GM21723 (cell line): ENCODE results near the gene ARHGEF35.
"Not testable (repeated sequence)": the region's sequence is repeated elsewhere in the genome, so short reads cannot be mapped to it uniquely, and the experiment has no call there.

Experiments
- ATAC-seq: cut with Tn5 transposase; IDR thresholded peaks from one replicate; pipeline ENCODE4 v1.9.1; 2021; ENCODE audit warnings: mild to moderate bottlenecking, moderate library complexity; ENCODE audit not compliant: unreplicated experiment

The ARHGEF35 gene

GRCh38 chr7:144179165-144179479 lies 16.5 kb downstream of the ARHGEF35 start:
- peak; percentile 46 for ATAC-seq

DNA sequence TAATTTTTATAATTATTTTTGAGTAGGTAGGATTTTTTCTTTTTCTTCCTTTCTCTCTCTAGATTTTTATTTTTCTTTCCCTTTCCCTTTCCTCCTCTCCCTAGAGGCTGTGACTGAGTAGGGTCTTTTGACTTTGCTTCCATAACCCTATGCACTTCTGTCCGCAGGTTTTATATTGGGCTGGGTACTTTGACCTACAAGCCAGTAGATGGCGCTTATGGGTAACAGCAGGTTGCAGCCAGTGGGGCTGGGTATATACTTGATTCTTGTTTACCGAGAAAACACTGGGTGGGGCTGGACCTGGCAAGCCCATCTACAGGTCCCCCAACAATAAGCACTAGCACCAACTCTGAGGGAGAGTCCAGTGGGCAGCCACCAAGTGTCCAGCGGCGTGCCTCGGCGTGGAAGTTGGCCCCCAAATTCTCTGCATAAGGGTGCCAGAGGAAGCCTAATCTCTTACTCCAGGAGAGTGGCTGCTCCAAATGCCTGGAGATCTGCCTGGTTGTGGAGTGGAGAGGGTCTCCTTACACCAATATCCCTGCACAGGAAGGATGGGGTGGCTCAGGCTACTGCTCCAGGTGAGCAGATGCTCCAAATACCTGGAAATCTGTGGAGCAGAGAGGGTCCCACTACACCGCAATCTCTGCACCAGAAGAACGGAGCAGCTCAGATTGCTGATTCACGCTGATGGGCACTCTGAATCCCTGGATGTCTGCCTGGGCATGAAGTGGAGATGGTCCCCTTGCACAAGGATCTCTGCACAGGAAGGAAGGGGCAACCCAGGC lies 17.1 kb downstream of the ARHGEF35 start:
- peak; percentile 98 for ATAC-seq

DNA sequence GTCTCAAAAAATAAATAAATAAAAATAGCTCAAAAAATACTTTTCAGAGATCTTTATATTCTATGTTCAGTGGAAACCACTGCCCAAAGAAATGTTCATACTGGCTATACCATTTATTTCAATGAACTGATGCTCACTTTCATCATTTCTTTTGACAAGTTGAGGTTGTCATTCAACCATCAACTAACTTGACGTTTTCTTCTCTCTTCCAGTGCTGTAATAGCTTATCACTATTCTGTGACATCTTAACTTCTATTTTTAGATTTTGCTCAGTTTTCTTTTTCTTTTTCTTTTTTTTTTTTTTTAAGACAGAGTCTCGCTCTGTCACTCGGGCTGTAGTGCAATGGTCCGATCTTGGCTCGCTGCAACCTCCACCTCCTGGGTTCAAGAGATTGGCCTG lies 21.0 kb downstream of the ARHGEF35 start:
- ATAC-seq = no peak

DNA sequence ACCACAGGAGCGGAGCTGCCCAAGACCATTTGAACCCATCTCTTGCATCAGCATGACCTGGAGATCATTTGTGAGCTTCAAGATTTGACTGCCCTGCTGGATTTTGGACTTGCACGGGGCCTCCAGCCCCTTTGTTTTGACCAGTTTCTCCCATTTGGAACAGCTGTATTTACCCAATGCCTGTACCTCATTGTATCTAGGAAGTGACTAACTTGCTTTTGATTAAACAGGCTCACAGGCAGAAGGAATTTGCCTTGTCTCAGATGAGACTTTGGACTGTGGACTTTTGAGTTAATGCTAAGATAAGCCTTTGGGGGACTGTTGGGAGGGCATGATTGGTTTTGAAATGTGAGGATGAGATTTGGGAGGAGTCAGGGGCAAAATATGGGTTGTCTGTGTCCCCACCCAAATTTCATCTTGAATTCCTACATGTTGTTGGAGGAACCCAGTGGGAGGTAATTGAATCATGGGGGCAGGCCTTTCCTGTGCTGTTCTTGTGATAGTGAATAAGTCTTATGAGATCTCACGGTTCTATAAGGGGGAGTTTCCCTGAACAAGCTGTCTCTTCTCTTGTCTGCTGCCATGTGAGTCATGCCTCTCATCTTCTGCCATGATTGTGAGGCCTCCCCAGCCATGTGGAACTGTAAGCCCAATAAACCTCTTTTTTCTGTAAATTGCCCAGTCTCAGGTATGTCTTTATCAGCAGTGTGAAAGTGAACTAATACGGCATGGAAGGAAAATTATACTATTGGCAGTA lies 23.9 kb downstream of the ARHGEF35 start:
- ATAC-seq = not testable (repeated sequence)

GRCh38 chr7:144164784-144165183 lies 30.8 kb downstream of the ARHGEF35 start:
- ATAC-seq = no peak

DNA sequence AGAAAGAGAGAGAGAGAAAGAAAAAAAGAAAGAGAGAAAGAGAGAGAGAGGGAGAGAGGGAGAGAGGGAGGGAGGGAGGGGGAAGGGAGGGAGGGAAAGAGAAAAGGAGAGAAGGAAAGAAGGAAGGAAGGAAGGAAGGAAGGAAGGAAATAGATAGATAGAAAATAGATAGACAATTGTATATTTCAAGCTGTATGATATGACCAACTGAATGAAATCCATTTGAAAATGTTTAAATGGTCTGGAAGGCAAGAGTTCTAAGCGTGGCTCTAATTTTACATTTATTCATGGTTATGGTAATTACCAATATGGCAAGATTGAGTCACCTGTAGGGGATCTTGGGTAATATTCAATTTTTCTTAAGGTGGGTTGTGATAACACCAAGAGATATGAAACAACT lies 36.8 kb downstream of the ARHGEF35 start:
- ATAC-seq = no peak

GRCh38 chr7:144148224-144148827 lies 47.3 kb downstream of the ARHGEF35 start:
- no peak for ATAC-seq

DNA sequence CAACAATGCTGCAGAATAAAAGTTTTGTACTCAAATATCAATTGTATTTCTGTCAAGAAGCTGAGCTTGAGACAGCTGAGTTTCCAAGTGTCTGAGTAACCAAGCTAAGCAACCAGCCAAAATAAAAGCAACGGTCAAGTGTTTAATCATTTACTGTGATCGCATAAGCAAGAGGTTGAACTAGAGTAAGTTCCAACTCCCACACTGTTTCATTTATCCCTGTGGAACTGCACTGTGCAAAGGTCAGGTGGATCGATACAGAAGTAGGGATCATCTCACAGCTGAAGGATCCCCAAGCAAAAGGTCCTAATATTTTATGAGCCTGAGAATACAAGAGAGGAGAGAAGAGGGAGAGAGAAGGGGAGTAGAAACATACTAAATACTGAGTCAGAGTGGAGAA lies 51.2 kb downstream of the ARHGEF35 start:
- no peak for ATAC-seq

- no peak for ATAC-seq
Measured at GRCh38 chr7:144142187-144142586, 53.4 kb downstream of the ARHGEF35 start.

GRCh38 chr7:144137501-144137900 lies 58.1 kb downstream of the ARHGEF35 start:
- no peak for ATAC-seq
